ENCODE measurements around the gene ARHGEF3.

The ARHGEF3 gene

GRCh38 chr3:56831572-56831971 is 29.8 kb upstream of the ARHGEF3 start:
- ChIA-PET POLR2A (no interaction called here), CTCF (no interaction called here)
- H3K4me3 ChIP-seq (ENCODE audit: low read depth, low read length) = no peak overlapping the region

GRCh38 chr3:56830884-56831283 is 29.1 kb upstream of the ARHGEF3 start:
- CTCF ChIA-PET = no interaction called here
- TF ChIP-seq CTCF (IDR thresholded peaks at IDR 0.05; ENCODE audit: insufficient read depth, low read length, missing control alignments) = no peak
- H3K4me3 ChIP-seq (ENCODE audit: low read depth, low read length) = no peak overlapping the region
- POLR2A ChIA-PET = no interaction called here
- DNase-seq (ENCODE audit: low read depth, low spot score) = no peak

More at GRCh38 chr3:56831572-56831971, 29.8 kb upstream of the ARHGEF3 start:
- TF ChIP-seq CTCF (IDR thresholded peaks at IDR 0.05; ENCODE audit: insufficient read depth, low read length, missing control alignments) = no peak
- no peak for DNase-seq (ENCODE audit: low read depth, low spot score)

GRCh38 chr3:56829533-56829932 is 27.8 kb upstream of the ARHGEF3 start:
- no peak overlapping the region for H3K4me3 ChIP-seq (ENCODE audit: low read depth, low read length)
- no peak for TF ChIP-seq CTCF (IDR thresholded peaks at IDR 0.05; ENCODE audit: insufficient read depth, low read length, missing control alignments)
- DNase-seq (ENCODE audit: low read depth, low spot score) = no peak
- POLR2A ChIA-PET = interaction anchor here (0.7 kb wide), 1 partner anchor 58 kb away, joined by 3 read pairs; no protein-coding TSS in a partner anchor
- CTCF ChIA-PET = interaction anchor here (0.9 to 1.0 kb wide), 2 partner anchors 24 to 31 kb away, joined by 5 read pairs; no protein-coding TSS in a partner anchor

GRCh38 chr3:56826831-56827722 is 25.3 kb upstream of the ARHGEF3 start:
- H3K4me3 ChIP-seq (ENCODE audit: low read depth, low read length) = no peak overlapping the region
- ChIA-PET POLR2A (no interaction called here), CTCF (interaction anchor here (0.7 to 3.5 kb wide), 3 partner anchors 28 to 162 kb away, joined by 3 to 23 read pairs (median 4); no protein-coding TSS in a partner anchor)
- no peak for TF ChIP-seq CTCF (IDR thresholded peaks at IDR 0.05; ENCODE audit: insufficient read depth, low read length, missing control alignments)
- no peak for DNase-seq (ENCODE audit: low read depth, low spot score)

- no peak overlapping the region for H3K4me3 ChIP-seq (ENCODE audit: low read depth, low read length)
- CTCF ChIA-PET = interaction anchor here (0.7 to 3.5 kb wide), 4 partner anchors 12 to 163 kb away, joined by 3 to 23 read pairs (median 4); no protein-coding TSS in a partner anchor
- TF ChIP-seq CTCF (IDR thresholded peaks at IDR 0.05; ENCODE audit: insufficient read depth, low read length, missing control alignments) = no peak
- no peak for DNase-seq (ENCODE audit: low read depth, low spot score)
- POLR2A ChIA-PET = no interaction called here
Observed at GRCh38 chr3:56825567-56826438, 24.1 kb upstream of the ARHGEF3 start.

Data from AG04449 (cell line).